GM12864 (cell line): Measurements from ENCODE around the gene ITIH5.
"Not testable (repeated sequence)": the region's sequence is repeated elsewhere in the genome, so short reads cannot be mapped to it uniquely, and the experiment has no call there.

Source experiments
- DNase-seq: peaks from one replicate; pipeline ENCODE4 v3.0.0-alpha.2; 2011; ENCODE audit warnings: low read depth
- H3K4me3 ChIP-seq: 2 replicates; pipeline ENCODE4 v1.5.1; 2011; ENCODE audit warnings: mild to moderate bottlenecking, low read depth, low read length, control low read depth
- CTCF ChIP-seq: IDR thresholded peaks from 2 replicates; pipeline ENCODE4 v1.5.1; 2011; ENCODE audit warnings: low read depth, mild to moderate bottlenecking, moderate library complexity, low read length, control low read depth, inconsistent platforms; ENCODE audit errors: missing control alignments

ITIH5 gene

GRCh38 chr10:7664707-7665106 lies 2.1 kb downstream of the ITIH5 start:
- no peak for DNase-seq
- no peak overlapping the region for H3K4me3 ChIP-seq
- no peak for TF ChIP-seq CTCF

- no peak overlapping the region for H3K4me3 ChIP-seq
- TF ChIP-seq CTCF: no peak
- no peak for DNase-seq
Observed at GRCh38 chr10:7662522-7662921, 4.2 kb downstream of the ITIH5 start.

GRCh38 chr10:7659560-7659959 lies 7.2 kb downstream of the ITIH5 start:
- TF ChIP-seq CTCF: no peak
- no peak overlapping the region for H3K4me3 ChIP-seq
- DNase-seq: no peak

GRCh38 chr10:7657552-7657951 lies 9.2 kb downstream of the ITIH5 start:
- no peak for TF ChIP-seq CTCF
- no peak overlapping the region for H3K4me3 ChIP-seq
- DNase-seq: no peak

GRCh38 chr10:7657079-7657478 lies 9.7 kb downstream of the ITIH5 start:
- not testable (repeated sequence) for DNase-seq, H3K4me3 ChIP-seq

GRCh38 chr10:7651853-7652470 lies 14.8 kb downstream of the ITIH5 start:
- no peak for DNase-seq
- TF ChIP-seq CTCF: no peak
- H3K4me3 ChIP-seq: no peak overlapping the region

GRCh38 chr10:7649673-7650300 lies 17.0 kb downstream of the ITIH5 start:
- DNase-seq: no peak
- TF ChIP-seq CTCF: no peak
- no peak overlapping the region for H3K4me3 ChIP-seq
